CD4-positive, CD25-positive, alpha-beta regulatory T cell (primary cell): ENCODE results near the gene FBXL3. TPM values are rescaled to one million over a fixed set of nuclear protein-coding genes. Genes with fewer than 3 reads are reported as not detected.
A peak's percentile ranks its signal among the peaks of the same experiment; 100 is the strongest.

Experiments
- ATAC-seq, 2 donors: fragments of 150-1000 bp; cut with Tn5 transposase; one replicate each; pipeline ENCODE4 v1.10.0; 2021; ENCODE audit warnings: low read depth in 2 of 2, moderate number of reproducible peaks in 2 of 2, moderate library complexity in 1 of 2
- DNase-seq, 3 donors: peaks; one replicate each; pipeline versions ENCODE4 v3.0.0 to v3.0.0-alpha.2; 2012 to 2022; ENCODE audit warnings: mixed read lengths in 1 of 3
- H3K27ac ChIP-seq: one replicate; pipeline ENCODE4 v1.7.0; 2013; ENCODE audit warnings: mild to moderate bottlenecking, low read length; ENCODE audit not compliant: insufficient read depth, poor library complexity, severe bottlenecking
- H3K27me3 ChIP-seq: one replicate; pipeline ENCODE4 v1.7.0; 2013; ENCODE audit warnings: low read length; ENCODE audit not compliant: control insufficient read depth, insufficient read depth
- H3K36me3 ChIP-seq: one replicate; pipeline ENCODE4 v1.7.0; 2013; ENCODE audit warnings: mild to moderate bottlenecking, low read length, moderate library complexity; ENCODE audit not compliant: control insufficient read depth, insufficient read depth
- H3K4me1 ChIP-seq: 2 replicates; pipeline ENCODE4 v1.7.0; 2013; ENCODE audit warnings: mild to moderate bottlenecking, low read length; ENCODE audit not compliant: insufficient read depth, control insufficient read depth, poor library complexity, severe bottlenecking
- H3K4me3 ChIP-seq: one replicate; pipeline ENCODE4 v1.7.0; 2013; ENCODE audit warnings: low read depth, mild to moderate bottlenecking, low read length, moderate library complexity
- H3K9me3 ChIP-seq, 2 experiments: 1 replicate in 1 of 2; 2 replicates in 1 of 2; pipeline ENCODE4 v1.7.0; 2013; ENCODE audit warnings: low read length in 2 of 2, mild to moderate bottlenecking in 1 of 2, moderate library complexity in 1 of 2; ENCODE audit not compliant: control insufficient read depth in 2 of 2
- H3K27ac Mint-ChIP-seq, 3 donors: one replicate each; pipeline ENCODE4 v1.8.0; 2020 to 2022; ENCODE audit warnings: mild to moderate bottlenecking in 3 of 3, mixed read lengths in 3 of 3, moderate library complexity in 2 of 3
- H3K27me3 Mint-ChIP-seq: one replicate; pipeline ENCODE4 v1.8.0; 2022; ENCODE audit warnings: mild to moderate bottlenecking, mixed read lengths
- H3K36me3 Mint-ChIP-seq: one replicate; pipeline ENCODE4 v1.8.0; 2020; ENCODE audit warnings: mixed read lengths
- H3K4me1 Mint-ChIP-seq, 4 donors: one replicate each; pipeline ENCODE4 v1.8.0; 2020 to 2022; ENCODE audit warnings: mixed read lengths in 4 of 4, mild to moderate bottlenecking in 1 of 4
- H3K4me3 Mint-ChIP-seq, 4 donors: one replicate each; pipeline ENCODE4 v1.8.0; 2020 to 2022; ENCODE audit warnings: mild to moderate bottlenecking in 4 of 4, mixed read lengths in 4 of 4, moderate library complexity in 3 of 4
- H3K9me3 Mint-ChIP-seq, 7 donors: one replicate each; pipeline ENCODE4 v1.8.0; 2020 to 2022; ENCODE audit warnings: mixed read lengths in 7 of 7, mild to moderate bottlenecking in 3 of 7, moderate library complexity in 2 of 7
- polyA plus RNA-seq, 4 donors: library from polyadenylated mRNA; unstranded; fragments of 300-500 nt; fragmentation: Illumina TruSeq; gene quantifications; one replicate each; pipeline ENCODE4 v1.2.3, GENCODE V29; 2021
- total RNA-seq: library from RNA; stranded (reverse); gene quantifications from one replicate; pipeline ENCODE4 v1.2.3, GENCODE V29; 2022

Gene FBXL3
- total and polyA plus RNA-seq, 5 donors from 2014 or later: 36.7 to 89.0 (median 51.0) TPM

DNA sequence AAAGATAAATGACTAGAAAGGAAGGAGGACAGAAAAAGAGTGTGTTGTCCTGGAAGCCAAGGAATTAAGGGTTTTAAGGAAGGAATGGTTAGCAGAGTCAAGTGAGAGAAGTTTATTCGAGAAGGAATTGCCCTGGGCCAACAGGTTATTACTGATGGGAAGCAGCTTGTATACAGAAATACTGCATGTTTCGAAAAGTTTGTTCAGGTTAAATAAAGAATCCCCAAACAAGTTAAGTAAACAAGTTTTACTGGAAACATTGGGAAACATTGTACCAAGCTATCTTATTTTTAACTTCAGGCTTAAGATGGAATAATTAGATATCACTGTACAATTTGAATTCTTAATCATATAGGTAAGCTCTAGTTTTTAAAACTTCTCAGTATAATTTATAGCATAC lies 28.2 kb upstream of the FBXL3 start:
- peaks cover 52% of the 10 kb centered on the region for H3K36me3 Mint-ChIP-seq
- no peak overlapping the region for H3K4me3 ChIP-seq
- H3K36me3 ChIP-seq: peaks cover 83% of the 10 kb centered on the region
- H3K4me3 Mint-ChIP-seq: no peak overlapping the region
- DNase-seq (no peak), ATAC-seq (no peak)
- no peaks in the 10 kb centered on the region for H3K27me3 ChIP-seq
- H3K9me3 Mint-ChIP-seq: peaks cover 0 to 2% (median 0%) of the 10 kb centered on the region in 7 donors
- H3K27ac Mint-ChIP-seq: peak overlapping the region in 2 of 3 donors; percentile 1 to 89
- H3K4me1 ChIP-seq: no peaks in the 10 kb centered on the region
- H3K27me3 Mint-ChIP-seq: no peaks in the 10 kb centered on the region
- no peaks in the 10 kb centered on the region for H3K9me3 ChIP-seq
- no peaks in the 10 kb centered on the region for H3K4me1 Mint-ChIP-seq
- no peak overlapping the region for H3K27ac ChIP-seq

DNA sequence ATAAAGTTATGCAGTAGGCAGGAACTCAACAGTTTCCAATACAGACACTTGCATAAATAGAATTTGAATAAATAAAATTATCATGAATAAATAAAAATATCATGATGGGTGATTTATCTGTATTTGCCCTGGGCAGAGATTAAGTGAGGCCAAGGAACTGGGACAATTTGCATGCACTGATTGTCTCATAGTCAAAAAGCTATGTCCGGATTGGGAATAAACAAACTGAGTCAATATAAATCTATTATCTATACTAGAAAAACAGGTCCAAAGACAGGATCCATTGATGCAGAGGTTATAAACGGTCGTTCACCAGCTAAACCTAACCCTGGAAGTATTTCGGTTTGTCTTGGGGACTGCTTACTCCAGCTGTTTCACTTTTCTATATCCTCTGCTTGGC lies 26.2 kb upstream of the FBXL3 start:
- ATAC-seq: no peak
- peaks cover 0 to 4% (median 1%) of the 10 kb centered on the region in 4 donors for H3K4me1 Mint-ChIP-seq
- no peaks in the 10 kb centered on the region for H3K27me3 ChIP-seq
- peaks cover 71% of the 10 kb centered on the region for H3K36me3 Mint-ChIP-seq
- H3K4me3 ChIP-seq: no peak overlapping the region
- peaks cover 0 to 2% (median 0%) of the 10 kb centered on the region in 7 donors for H3K9me3 Mint-ChIP-seq
- no peak for DNase-seq
- no peaks in the 10 kb centered on the region for H3K4me1 ChIP-seq
- no peak overlapping the region for H3K27ac ChIP-seq
- H3K27me3 Mint-ChIP-seq: no peaks in the 10 kb centered on the region
- H3K9me3 ChIP-seq: no peaks in the 10 kb centered on the region
- H3K4me3 Mint-ChIP-seq: no peak overlapping the region
- no peak overlapping the region for H3K27ac Mint-ChIP-seq
- H3K36me3 ChIP-seq: peaks cover 91% of the 10 kb centered on the region

DNA sequence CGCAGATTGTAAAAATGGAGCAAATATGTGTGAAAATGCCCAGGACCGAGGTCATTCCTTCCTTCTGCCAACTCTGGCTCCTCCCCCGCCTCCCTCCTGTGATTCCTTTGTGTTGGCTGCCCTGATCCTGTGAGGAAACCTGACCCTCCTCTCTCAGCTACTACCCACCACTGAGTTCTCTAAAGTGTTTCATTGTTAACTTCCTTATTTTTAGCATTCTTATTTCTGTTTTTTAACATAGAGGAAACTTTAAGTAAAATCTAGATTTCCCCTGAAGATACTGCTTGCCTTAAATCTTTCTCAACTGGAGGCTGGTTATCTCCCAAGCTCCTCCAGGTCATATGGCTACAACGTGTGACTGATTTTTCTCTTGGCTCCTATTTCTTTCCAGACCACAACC lies 21.7 kb upstream of the FBXL3 start:
- Mint-ChIP-seq H3K4me1 (peaks cover 0 to 4% (median 1%) of the 10 kb centered on the region in 4 donors), H3K36me3 (peaks cover 61% of the 10 kb centered on the region), H3K27me3 (no peaks in the 10 kb centered on the region), H3K4me3 (no peak overlapping the region), H3K27ac (peak overlapping the region in 2 of 3 donors; percentile 42 to 44), H3K9me3 (no peaks in the 10 kb centered on the region)
- no peaks in the 10 kb centered on the region for H3K4me1 ChIP-seq
- H3K9me3 ChIP-seq: no peaks in the 10 kb centered on the region
- H3K36me3 ChIP-seq: peaks cover 75% of the 10 kb centered on the region
- no peak for ATAC-seq
- no peaks in the 10 kb centered on the region for H3K27me3 ChIP-seq
- H3K4me3 ChIP-seq: no peak overlapping the region
- no peak overlapping the region for H3K27ac ChIP-seq
- no peak for DNase-seq

DNA sequence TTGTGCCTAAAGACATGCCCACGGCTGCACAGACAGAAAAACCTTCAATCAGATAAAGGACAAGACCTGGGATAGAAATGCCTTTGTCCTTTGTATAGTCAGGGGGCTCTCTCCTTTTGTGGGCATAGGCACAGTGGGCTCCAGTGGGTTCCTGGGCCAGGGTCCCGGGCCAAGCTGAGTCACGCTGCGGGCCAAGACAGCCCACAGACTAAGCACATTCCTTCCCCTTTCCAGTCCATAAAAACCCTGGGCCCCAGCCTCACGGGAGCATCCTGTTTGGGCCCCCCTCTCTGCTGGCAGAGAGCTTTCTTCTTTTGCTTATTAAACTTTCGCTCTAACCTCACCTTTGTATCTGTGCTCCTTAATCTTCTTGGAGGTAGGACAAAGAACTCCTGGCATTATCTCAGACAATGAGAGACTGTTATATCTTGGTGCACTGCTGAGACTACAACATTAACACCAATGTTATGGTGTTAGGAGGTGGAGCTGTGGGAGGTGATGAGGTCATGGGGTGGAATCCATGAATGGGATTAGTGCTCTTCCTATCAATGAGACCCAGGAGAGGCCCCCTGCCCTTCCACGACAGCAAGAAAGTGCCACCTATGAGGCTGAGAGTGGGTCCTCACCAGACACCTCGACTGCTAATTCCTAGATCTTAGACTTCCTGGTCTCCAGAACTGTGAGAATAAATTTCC lies 20.8 kb upstream of the FBXL3 start:
- Mint-ChIP-seq H3K36me3 (peaks cover 60% of the 10 kb centered on the region), H3K27ac (no peak overlapping the region), H3K27me3 (no peaks in the 10 kb centered on the region), H3K4me3 (no peak overlapping the region), H3K4me1 (peaks cover 0 to 8% (median 2%) of the 10 kb centered on the region in 4 donors), H3K9me3 (no peaks in the 10 kb centered on the region)
- Histone ChIP-seq H3K27me3 (no peaks in the 10 kb centered on the region), H3K4me1 (no peaks in the 10 kb centered on the region), H3K9me3 (no peaks in the 10 kb centered on the region), H3K4me3 (no peak overlapping the region), H3K36me3 (peaks cover 67% of the 10 kb centered on the region), H3K27ac (no peak overlapping the region)
- ATAC-seq (no peak), DNase-seq (no peak)

DNA sequence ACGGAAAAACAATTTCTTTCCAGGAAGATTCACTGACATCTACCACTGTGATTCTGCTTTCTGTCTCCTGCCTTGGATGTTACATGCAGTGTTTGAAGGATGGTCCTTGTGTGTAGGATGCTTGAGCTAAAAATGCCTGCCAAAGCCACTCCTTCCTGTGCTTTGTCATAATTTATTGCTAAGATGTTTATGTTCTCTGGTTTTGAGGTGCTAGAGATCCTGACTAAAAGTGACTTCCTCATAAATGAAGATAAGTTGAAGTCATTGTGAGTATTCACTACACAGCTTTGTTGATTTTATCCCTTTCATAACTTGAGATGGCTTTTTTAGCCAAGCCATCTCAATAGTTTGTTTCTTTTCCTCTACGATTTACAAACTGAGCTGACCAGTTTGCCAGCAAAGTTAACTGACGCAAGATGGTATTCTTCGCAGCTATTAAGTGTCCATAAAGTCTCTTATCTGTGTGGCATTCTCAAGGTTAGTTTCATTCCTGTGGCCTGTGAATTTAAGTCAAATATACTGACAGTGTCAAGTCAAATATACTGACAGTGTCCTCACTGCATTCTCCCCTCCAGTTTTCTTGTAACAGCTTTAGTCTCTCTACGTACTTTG lies 15.7 kb upstream of the FBXL3 start:
- no peak overlapping the region for H3K4me3 Mint-ChIP-seq
- H3K27ac ChIP-seq: no peak overlapping the region
- H3K36me3 ChIP-seq: peaks cover 24% of the 10 kb centered on the region
- H3K9me3 ChIP-seq: no peaks in the 10 kb centered on the region
- DNase-seq (no peak), ATAC-seq (no peak)
- peaks cover 0 to 3% (median 0%) of the 10 kb centered on the region in 7 donors for H3K9me3 Mint-ChIP-seq
- H3K27me3 Mint-ChIP-seq: no peaks in the 10 kb centered on the region
- H3K4me3 ChIP-seq: no peak overlapping the region
- peaks cover 0 to 5% (median 0%) of the 10 kb centered on the region in 4 donors for H3K4me1 Mint-ChIP-seq
- H3K27me3 ChIP-seq: no peaks in the 10 kb centered on the region
- H3K27ac Mint-ChIP-seq: peak overlapping the region; percentile 1 to 73 (median 3)
- no peaks in the 10 kb centered on the region for H3K4me1 ChIP-seq
- H3K36me3 Mint-ChIP-seq: peaks cover 20% of the 10 kb centered on the region

DNA sequence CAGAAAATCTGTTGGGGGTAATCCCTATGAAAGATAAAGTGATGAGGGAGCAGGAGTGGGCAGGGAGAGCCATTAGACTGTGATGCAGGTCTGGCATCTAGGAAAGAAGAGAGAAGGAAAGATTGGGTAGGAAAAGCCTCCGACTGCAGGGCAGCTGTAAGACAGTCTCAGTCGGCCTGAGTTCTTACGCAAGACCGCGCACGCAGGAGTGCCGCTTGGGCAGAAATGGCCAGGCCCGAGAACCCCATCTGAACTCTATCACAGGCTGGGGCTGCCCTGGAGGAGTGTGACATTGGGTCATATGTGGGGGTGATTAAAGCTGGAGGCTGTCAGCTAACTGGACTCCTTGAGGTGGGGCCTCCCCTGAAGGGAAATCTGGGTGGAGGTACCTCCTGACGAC lies 13.9 kb upstream of the FBXL3 start:
- Mint-ChIP-seq H3K4me3 (no peak overlapping the region), H3K9me3 (peaks cover 0 to 3% (median 0%) of the 10 kb centered on the region in 7 donors), H3K27ac (peak overlapping the region in 1 of 3 donors; percentile 8), H3K36me3 (peaks cover 7% of the 10 kb centered on the region), H3K27me3 (no peaks in the 10 kb centered on the region), H3K4me1 (peaks cover 0 to 5% (median 0%) of the 10 kb centered on the region in 4 donors)
- Histone ChIP-seq H3K27me3 (no peaks in the 10 kb centered on the region), H3K4me3 (no peak overlapping the region), H3K27ac (no peak overlapping the region), H3K36me3 (peaks cover 14% of the 10 kb centered on the region), H3K9me3 (no peaks in the 10 kb centered on the region), H3K4me1 (no peaks in the 10 kb centered on the region)
- ATAC-seq: no peak
- DNase-seq: no peak

DNA sequence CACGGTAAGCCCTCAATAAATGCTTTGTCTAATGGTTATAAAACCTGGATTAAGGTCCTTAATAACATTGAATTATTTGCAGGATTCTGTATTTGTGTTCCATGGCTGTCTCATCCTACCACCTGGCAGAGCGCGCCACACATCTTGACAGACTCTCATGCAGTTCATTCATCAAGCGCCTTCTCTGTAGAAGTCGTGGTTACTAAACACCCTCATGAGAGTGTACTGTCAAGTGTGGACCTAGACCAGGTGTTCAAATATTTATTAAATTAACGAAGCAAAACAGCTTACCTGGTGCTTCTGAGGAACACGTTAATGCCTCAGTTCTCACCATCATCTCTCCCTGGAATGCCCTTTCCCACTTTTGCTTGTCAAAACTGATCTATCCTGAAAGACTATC lies 13.1 kb upstream of the FBXL3 start:
- H3K4me3 ChIP-seq: no peak overlapping the region
- no peak for ATAC-seq
- peaks cover 7% of the 10 kb centered on the region for H3K36me3 Mint-ChIP-seq
- peaks cover 0 to 3% (median 0%) of the 10 kb centered on the region in 7 donors for H3K9me3 Mint-ChIP-seq
- no peak for DNase-seq
- no peaks in the 10 kb centered on the region for H3K27me3 ChIP-seq
- H3K36me3 ChIP-seq: peaks cover 11% of the 10 kb centered on the region
- peaks cover 0 to 5% (median 0%) of the 10 kb centered on the region in 4 donors for H3K4me1 Mint-ChIP-seq
- H3K27me3 Mint-ChIP-seq: no peaks in the 10 kb centered on the region
- H3K4me3 Mint-ChIP-seq: no peak overlapping the region
- no peaks in the 10 kb centered on the region for H3K9me3 ChIP-seq
- H3K4me1 ChIP-seq: no peaks in the 10 kb centered on the region
- H3K27ac Mint-ChIP-seq: no peak overlapping the region
- H3K27ac ChIP-seq: no peak overlapping the region
